DND-41 (cell line): ENCODE measurements around the gene MOGAT3.

Source experiments
- ATAC-seq: fragments of 200-7000 bp; cut with Tn5 transposase; 3 replicates; pipeline ENCODE4 v1.9.1; 2021; ENCODE audit warnings: low read depth; ENCODE audit not compliant: insufficient read depth
- DNase-seq: peaks from one replicate; pipeline ENCODE4 v3.0.0-alpha.2; 2020
- H2AFZ ChIP-seq: 2 replicates; pipeline ENCODE4 v1.6.0; 2012; ENCODE audit warnings: low read depth, low read length
- H3K27ac ChIP-seq: 2 replicates; pipeline ENCODE4 v1.5.1; 2012; ENCODE audit warnings: low read length, inconsistent platforms
- H3K27me3 ChIP-seq: fragments of 200-600 bp; sonication (generic); 2 replicates; pipeline ENCODE4 v1.6.0; 2012; ENCODE audit warnings: low read length, mild to moderate bottlenecking, inconsistent platforms; ENCODE audit not compliant: insufficient read depth, poor library complexity
- H3K36me3 ChIP-seq: 2 replicates; pipeline ENCODE4 v1.5.1; 2012; ENCODE audit warnings: low read length, inconsistent platforms; ENCODE audit not compliant: insufficient read depth
- H3K4me1 ChIP-seq: 2 replicates; pipeline ENCODE4 v1.5.1; 2012; ENCODE audit warnings: mild to moderate bottlenecking, low read length; ENCODE audit not compliant: insufficient read depth
- H3K4me2 ChIP-seq: 2 replicates; pipeline ENCODE4 v1.6.0; 2012; ENCODE audit warnings: mild to moderate bottlenecking, moderate library complexity, low read length, inconsistent platforms; ENCODE audit not compliant: insufficient read depth
- H3K4me3 ChIP-seq, 2 experiments: fragments of 200-600 bp in 1 of 2; shearing (Covaris generic) in 1 of 2; 2 replicates each; pipeline ENCODE4 v1.5.1; 2012 to 2016; ENCODE audit warnings: inconsistent platforms in 2 of 2, low read length in 2 of 2, mild to moderate bottlenecking in 2 of 2, low read depth in 1 of 2, moderate library complexity in 1 of 2
- H3K79me2 ChIP-seq: 2 replicates; pipeline ENCODE4 v1.6.0; 2012; ENCODE audit warnings: low read length, inconsistent platforms; ENCODE audit not compliant: insufficient read depth
- H3K9ac ChIP-seq: 2 replicates; pipeline ENCODE4 v1.6.0; 2012; ENCODE audit warnings: low read depth, mild to moderate bottlenecking, inconsistent platforms, low read length, moderate library complexity
- H3K9me3 ChIP-seq: 2 replicates; pipeline ENCODE4 v1.5.1; 2012; ENCODE audit warnings: low read length, moderate library complexity, mild to moderate bottlenecking, inconsistent platforms; ENCODE audit not compliant: insufficient read depth, severe bottlenecking
- H4K20me1 ChIP-seq: 2 replicates; pipeline ENCODE4 v1.6.0; 2012; ENCODE audit warnings: low read length; ENCODE audit not compliant: insufficient read depth
- CTCF ChIP-seq: IDR thresholded peaks from 2 replicates; pipeline ENCODE4 v1.5.1; 2012; ENCODE audit warnings: borderline replicate concordance, low read length, moderate library complexity, mild to moderate bottlenecking; ENCODE audit not compliant: poor library complexity, severe bottlenecking; ENCODE audit errors: extremely low read depth
- EZH2 ChIP-seq: IDR thresholded peaks from 3 replicates; pipeline ENCODE4 v1.6.1; 2012; ENCODE audit warnings: borderline replicate concordance, low read depth, mild to moderate bottlenecking, moderate library complexity, low read length, inconsistent platforms; ENCODE audit not compliant: severe bottlenecking

Gene MOGAT3

GRCh38 chr7:101241443-101242349 lies 40.9 kb upstream of the MOGAT3 start:
- Histone ChIP-seq H3K27me3 (no peaks in the 10 kb centered on the region), H3K9me3 (no peaks in the 10 kb centered on the region), H3K36me3 (peaks cover 50% of the 10 kb centered on the region), H3K4me2 (no peak overlapping the region), H3K79me2 (peaks cover 49% of the 10 kb centered on the region), H4K20me1 (peaks cover 21% of the 10 kb centered on the region), H3K27ac (no peak overlapping the region), H3K4me1 (peaks cover 33% of the 10 kb centered on the region), H3K9ac (no peak overlapping the region), H3K4me3 (no peak overlapping the region), H2AFZ (no peak overlapping the region)
- no peak for ATAC-seq
- TF ChIP-seq EZH2 = no peak
- TF ChIP-seq CTCF = no peak
- no peak for DNase-seq

GRCh38 chr7:101241015-101241363 lies 40.2 kb upstream of the MOGAT3 start:
- TF ChIP-seq EZH2 (no peak), CTCF (no peak)
- Histone ChIP-seq H3K79me2 (peaks cover 44% of the 10 kb centered on the region), H4K20me1 (peaks cover 21% of the 10 kb centered on the region), H3K4me3 (no peak overlapping the region), H2AFZ (no peak overlapping the region), H3K9ac (no peak overlapping the region), H3K27ac (no peak overlapping the region), H3K4me1 (peaks cover 26% of the 10 kb centered on the region), H3K9me3 (no peaks in the 10 kb centered on the region), H3K4me2 (no peak overlapping the region), H3K27me3 (no peaks in the 10 kb centered on the region), H3K36me3 (peaks cover 52% of the 10 kb centered on the region)
- no peak for DNase-seq
- ATAC-seq = no peak

GRCh38 chr7:101240226-101241014 lies 39.6 kb upstream of the MOGAT3 start:
- Histone ChIP-seq H3K27me3 (no peaks in the 10 kb centered on the region), H4K20me1 (peaks cover 24% of the 10 kb centered on the region), H3K36me3 (peaks cover 57% of the 10 kb centered on the region), H3K4me1 (peaks cover 20% of the 10 kb centered on the region), H3K27ac (no peak overlapping the region), H2AFZ (no peak overlapping the region), H3K79me2 (peaks cover 38% of the 10 kb centered on the region), H3K9ac (no peak overlapping the region), H3K4me3 (no peak overlapping the region), H3K9me3 (no peaks in the 10 kb centered on the region), H3K4me2 (no peak overlapping the region)
- DNase-seq (no peak), ATAC-seq (no peak)
- TF ChIP-seq CTCF (no peak), EZH2 (no peak)
